GM23248 (cell line): ENCODE measurements around the gene NEMP2.

Source experiments
- EZH2 ChIP-seq: fragments of 200-600 bp; sonication (generic); IDR thresholded peaks from 2 replicates; pipeline ENCODE4 v1.6.1; 2018; ENCODE audit warnings: antibody characterized with exemption, mild to moderate bottlenecking; ENCODE audit not compliant: insufficient read depth, poor library complexity, severe bottlenecking
- EZH2phosphoT487 ChIP-seq: fragments of 200-600 bp; sonication (generic); IDR thresholded peaks from 2 replicates; pipeline ENCODE4 v1.6.1; 2018; ENCODE audit warnings: antibody characterized with exemption, moderate library complexity, mild to moderate bottlenecking, low read depth; ENCODE audit not compliant: insufficient read depth

GRCh38 chr2:190462181-190462580 is 72.3 kb downstream of the NEMP2 start:
- TF ChIP-seq EZH2 (no peak), EZH2phosphoT487 (no peak)
